B cell (primary cell): ENCODE results near the gene DIS3L2.

Experiments used
- EZH2 ChIP-seq: IDR thresholded peaks from 2 replicates; pipeline ENCODE4 v1.6.1; 2012; ENCODE audit warnings: borderline replicate concordance, low read depth, mild to moderate bottlenecking, moderate library complexity, low read length; ENCODE audit not compliant: insufficient read depth, poor library complexity, severe bottlenecking
- TF ChIP-seq, protein P1 (sequence below): fragments of 200-600 bp; IDR thresholded peaks from one replicate; pipeline ENCODE4 v1.8.0; 2022; ENCODE audit warnings: antibody characterized with exemption, mild to moderate bottlenecking

DNA sequence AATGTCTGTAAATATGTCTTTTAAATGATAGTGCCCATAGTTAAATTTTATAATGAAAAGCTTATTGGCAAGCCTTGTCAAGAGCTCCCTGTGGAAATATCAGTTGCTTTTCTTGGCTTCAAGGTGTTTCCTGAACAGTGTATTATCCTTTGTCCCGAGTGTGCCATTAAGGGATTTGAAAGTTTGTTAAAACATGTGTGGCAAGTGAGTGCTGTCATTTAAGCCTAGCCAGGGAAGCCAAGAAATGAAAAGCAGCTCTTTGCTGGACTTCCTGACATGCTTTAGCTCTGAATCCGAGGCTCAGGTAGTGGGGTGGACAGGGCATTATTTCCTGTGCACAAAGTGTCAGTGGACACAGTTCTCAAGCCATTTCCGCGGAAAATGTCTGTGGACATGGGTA is 111.5 kb downstream of the DIS3L2 start:
- TF ChIP-seq, protein P1, sequence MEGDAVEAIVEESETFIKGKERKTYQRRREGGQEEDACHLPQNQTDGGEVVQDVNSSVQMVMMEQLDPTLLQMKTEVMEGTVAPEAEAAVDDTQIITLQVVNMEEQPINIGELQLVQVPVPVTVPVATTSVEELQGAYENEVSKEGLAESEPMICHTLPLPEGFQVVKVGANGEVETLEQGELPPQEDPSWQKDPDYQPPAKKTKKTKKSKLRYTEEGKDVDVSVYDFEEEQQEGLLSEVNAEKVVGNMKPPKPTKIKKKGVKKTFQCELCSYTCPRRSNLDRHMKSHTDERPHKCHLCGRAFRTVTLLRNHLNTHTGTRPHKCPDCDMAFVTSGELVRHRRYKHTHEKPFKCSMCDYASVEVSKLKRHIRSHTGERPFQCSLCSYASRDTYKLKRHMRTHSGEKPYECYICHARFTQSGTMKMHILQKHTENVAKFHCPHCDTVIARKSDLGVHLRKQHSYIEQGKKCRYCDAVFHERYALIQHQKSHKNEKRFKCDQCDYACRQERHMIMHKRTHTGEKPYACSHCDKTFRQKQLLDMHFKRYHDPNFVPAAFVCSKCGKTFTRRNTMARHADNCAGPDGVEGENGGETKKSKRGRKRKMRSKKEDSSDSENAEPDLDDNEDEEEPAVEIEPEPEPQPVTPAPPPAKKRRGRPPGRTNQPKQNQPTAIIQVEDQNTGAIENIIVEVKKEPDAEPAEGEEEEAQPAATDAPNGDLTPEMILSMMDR = no peak
- no peak for TF ChIP-seq EZH2
